ENCODE results near the gene CEMIP.

The CEMIP gene

DNA sequence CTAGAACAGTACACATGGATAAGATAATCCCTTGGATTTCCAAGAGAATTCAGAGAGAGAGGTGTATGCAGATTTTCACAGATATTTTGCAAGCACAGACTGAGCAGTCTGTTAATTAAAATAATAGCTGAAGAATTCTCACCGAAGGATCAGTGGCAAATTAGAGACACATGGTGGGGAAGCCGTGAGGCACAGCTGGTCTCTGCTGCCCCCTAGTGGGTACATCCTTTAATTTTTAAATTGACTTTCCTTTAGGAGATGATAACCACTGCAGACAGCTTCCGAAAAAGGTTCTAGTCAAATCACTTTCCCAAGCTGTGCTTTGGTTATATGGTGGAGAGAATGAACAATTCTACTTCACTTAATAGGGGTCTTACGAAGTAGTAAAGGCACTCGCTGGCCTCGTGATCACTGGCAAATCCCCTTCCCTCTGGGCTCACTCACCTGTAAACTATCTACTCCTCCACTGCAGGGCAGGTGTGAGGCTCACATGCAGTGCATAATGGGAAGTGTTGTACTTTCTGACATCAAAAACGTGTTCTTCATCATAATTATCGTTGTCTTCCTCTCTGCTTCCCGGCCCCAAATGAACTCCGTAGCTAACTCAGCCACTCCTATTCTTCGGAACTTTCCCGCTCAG is 191.0 kb downstream of the CEMIP start:
- peak; percentile 62 for TF ChIP-seq CTCF (IDR thresholded peaks at IDR 0.05; ENCODE audit: low read depth, low read length)
- peak; percentile 74 for DNase-seq (ENCODE audit: low read depth, low spot score)
- no peak overlapping the region for H3K4me3 ChIP-seq (ENCODE audit: low read depth, low read length)
- in situ Hi-C loops (cut with HindIII; ENCODE audit: low sequenced_read_pairs) = no loop called here

DNA sequence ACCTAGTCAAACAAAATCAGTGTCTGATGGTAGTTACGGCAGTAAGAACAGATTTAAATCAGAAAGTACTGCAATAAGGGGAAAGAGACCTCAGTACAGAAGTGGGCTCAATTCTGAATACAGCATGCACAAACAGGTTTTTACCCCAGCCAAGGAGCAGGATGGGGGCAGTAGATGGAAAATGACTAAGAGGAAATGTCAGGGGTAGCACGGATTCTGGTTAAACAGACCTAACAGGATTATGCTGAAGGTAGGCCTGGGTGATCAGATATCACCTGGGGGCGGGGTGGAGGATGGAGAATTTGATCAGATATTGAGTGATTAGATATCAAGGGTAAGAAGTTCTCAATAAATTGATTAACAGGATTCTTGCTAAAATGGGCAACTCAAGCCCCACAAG is 191.5 kb downstream of the CEMIP start:
- no peak for TF ChIP-seq CTCF (IDR thresholded peaks at IDR 0.05; ENCODE audit: low read depth, low read length)
- no peak overlapping the region for H3K4me3 ChIP-seq (ENCODE audit: low read depth, low read length)
- in situ Hi-C loops (cut with HindIII; ENCODE audit: low sequenced_read_pairs) = no loop called here
- DNase-seq (ENCODE audit: low read depth, low spot score) = no peak

GRCh38 chr15:80971143-80971542 is 192.0 kb downstream of the CEMIP start:
- DNase-seq (ENCODE audit: low read depth, low spot score) = no peak
- in situ Hi-C loops (cut with HindIII; ENCODE audit: low sequenced_read_pairs) = no loop called here
- H3K4me3 ChIP-seq (ENCODE audit: low read depth, low read length) = no peak overlapping the region
- TF ChIP-seq CTCF (IDR thresholded peaks at IDR 0.05; ENCODE audit: low read depth, low read length) = no peak

DNA sequence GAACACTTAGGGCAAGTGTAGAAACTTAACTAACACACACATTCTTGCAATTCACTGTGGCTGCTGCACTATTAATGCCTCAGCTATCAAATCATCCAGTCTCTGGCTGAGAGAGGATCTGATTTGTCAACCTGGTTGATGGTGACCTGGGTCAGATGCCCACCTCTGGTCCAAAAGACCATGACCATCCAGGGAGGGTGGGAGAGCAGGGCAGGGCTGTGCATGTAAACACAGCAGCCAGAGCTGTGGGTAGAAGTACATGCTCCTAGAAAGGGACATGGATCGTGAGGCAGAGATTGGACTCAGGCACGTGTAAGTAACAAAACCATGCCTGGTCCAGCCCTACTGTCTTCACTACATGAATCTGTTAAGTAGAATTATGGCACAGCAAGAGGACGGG is 193.1 kb downstream of the CEMIP start:
- H3K4me3 ChIP-seq (ENCODE audit: low read depth, low read length) = no peak overlapping the region
- in situ Hi-C loops (cut with HindIII; ENCODE audit: low sequenced_read_pairs) = no loop called here
- TF ChIP-seq CTCF (IDR thresholded peaks at IDR 0.05; ENCODE audit: low read depth, low read length) = no peak
- DNase-seq (ENCODE audit: low read depth, low spot score) = no peak

GRCh38 chr15:80974914-80975313 is 195.7 kb downstream of the CEMIP start:
- H3K4me3 ChIP-seq (ENCODE audit: low read depth, low read length) = no peak overlapping the region
- in situ Hi-C loops (cut with HindIII; ENCODE audit: low sequenced_read_pairs) = no loop called here
- no peak for DNase-seq (ENCODE audit: low read depth, low spot score)
- no peak for TF ChIP-seq CTCF (IDR thresholded peaks at IDR 0.05; ENCODE audit: low read depth, low read length)

DNA sequence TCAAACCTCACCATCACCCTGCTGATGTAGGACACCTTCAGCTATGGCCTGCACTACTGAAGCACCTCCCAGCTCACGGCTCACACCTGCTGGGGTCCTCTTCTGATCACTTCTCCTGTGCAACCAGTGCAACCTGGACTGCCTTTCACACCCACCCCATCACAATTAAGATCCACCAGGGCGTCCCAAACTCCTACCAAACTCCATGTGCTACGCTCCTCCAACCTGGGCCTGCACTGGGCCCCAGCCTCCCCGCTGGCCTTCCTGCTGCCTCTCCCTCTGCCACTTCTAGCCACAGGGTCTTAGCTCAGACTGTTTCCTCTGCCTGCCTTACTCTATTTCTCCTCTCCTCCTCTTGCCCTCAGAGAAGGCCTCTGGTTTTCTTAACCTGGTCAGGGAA is 197.7 kb downstream of the CEMIP start:
- no peak overlapping the region for H3K4me3 ChIP-seq (ENCODE audit: low read depth, low read length)
- TF ChIP-seq CTCF (IDR thresholded peaks at IDR 0.05; ENCODE audit: low read depth, low read length) = no peak
- DNase-seq (ENCODE audit: low read depth, low spot score) = no peak
- in situ Hi-C loops (cut with HindIII; ENCODE audit: low sequenced_read_pairs) = no loop called here

Measured in astrocyte of the spinal cord (primary cell).